ENCODE results near the gene VEGFA. TPM values are rescaled to one million over a fixed set of nuclear protein-coding genes. Genes with fewer than 3 reads are reported as not detected.

Gene VEGFA
- total and polyA plus RNA-seq, 2 of the 8 experiments (the other 6 are each of a cell fraction or from before 2014, with no cell fraction given): 42.2 to 58.5 TPM

- TF ChIP-seq MAFK (IDR thresholded peaks at IDR 0.05; ENCODE audit: low read depth, low read length): no peak
- TF ChIP-seq E2F6 (IDR thresholded peaks at IDR 0.05): no peak
These were observed 30.2 kb downstream of the VEGFA start (continued) for GRCh38 chr6:43800298-43800623.
